GM18526 (cell line): ENCODE measurements around the gene TMEM218.

ENCODE experiments used
- POLR2A ChIP-seq: IDR thresholded peaks from 3 replicates; pipeline ENCODE4 v1.6.1; 2011; ENCODE audit not compliant: insufficient read length; ENCODE audit errors: extremely low read depth

The TMEM218 gene

GRCh38 chr11:125062218-125062930, 49.1 kb downstream of the TMEM218 start:
- no peak for TF ChIP-seq POLR2A

- TF ChIP-seq POLR2A = no peak
These were observed 50.1 kb downstream of the TMEM218 start for GRCh38 chr11:125061281-125061680.

GRCh38 chr11:125057693-125058016, 53.8 kb downstream of the TMEM218 start:
- TF ChIP-seq POLR2A = no peak

- TF ChIP-seq POLR2A = no peak
These were observed 54.3 kb downstream of the TMEM218 start for GRCh38 chr11:125056931-125057692.

GRCh38 chr11:125055107-125055715, 56.2 kb downstream of the TMEM218 start:
- TF ChIP-seq POLR2A = no peak

- TF ChIP-seq POLR2A = no peak
These were observed 58.3 kb downstream of the TMEM218 start for GRCh38 chr11:125053167-125053566.

- no peak for TF ChIP-seq POLR2A
These were observed 59.4 kb downstream of the TMEM218 start for GRCh38 chr11:125052047-125052446.

- no peak for TF ChIP-seq POLR2A
These were observed 62.1 kb downstream of the TMEM218 start for GRCh38 chr11:125049164-125049792.
